PC-9 (cell line): Measurements from ENCODE around the gene ERAS. TPM values are rescaled to one million over a fixed set of nuclear protein-coding genes. Genes with fewer than 3 reads are reported as not detected.

Source experiments
- BruUV-seq: library from RNA; stranded (reverse); fragments of 400-500 nt; replicated peaks from 2 replicates; lab custom pipeline; 2021; lab: Mats Ljungman, UMichigan
- CTCF ChIA-PET: fragments of 300-600 bp; sonication (Branson Sonifier 250); formaldehyde crosslinking; loops from one replicate; lab custom pipeline; 2022; ENCODE audit warnings: antibody characterized with exemption; lab: Charles Lee
- POLR2A ChIA-PET: fragments of 300-600 bp; sonication (Branson Sonifier 250); formaldehyde crosslinking; loops from one replicate; lab custom pipeline; 2022; ENCODE audit warnings: antibody characterized with exemption; ENCODE audit not compliant: unreplicated experiment; lab: Charles Lee
- DNase-seq, 2 experiments: peaks; one replicate each; pipeline versions ENCODE4 v3.0.0 to v3.0.0-alpha.2; 2015 to 2022; ENCODE audit warnings: mixed read lengths in 1 of 2
- H2AFZ ChIP-seq: fragments of 200-600 bp; sonication (generic); 2 replicates; pipeline ENCODE4 v1.8.1; 2017; ENCODE audit warnings: antibody characterized with exemption
- H3F3A ChIP-seq: fragments of 200-600 bp; sonication (generic); 2 replicates; pipeline ENCODE4 v1.8.1; 2017; ENCODE audit warnings: antibody characterized with exemption, mild to moderate bottlenecking, low read depth; ENCODE audit not compliant: insufficient read depth
- H3K27ac ChIP-seq: fragments of 200-600 bp; sonication (generic); 2 replicates; pipeline ENCODE4 v1.6.1; 2016; ENCODE audit warnings: mixed run types
- H3K27me3 ChIP-seq: fragments of 200-600 bp; sonication (generic); 2 replicates; pipeline ENCODE4 v1.6.1; 2016; ENCODE audit warnings: low read depth, mixed run types; ENCODE audit not compliant: insufficient read depth
- H3K36me3 ChIP-seq: fragments of 200-600 bp; sonication (generic); 2 replicates; pipeline ENCODE4 v1.6.1; 2016; ENCODE audit warnings: low read depth, mixed run types
- H3K4me1 ChIP-seq: fragments of 200-600 bp; sonication (generic); replicated peaks from 2 replicates; pipeline ENCODE4 v1.6.1; 2016; ENCODE audit warnings: mixed run types; ENCODE audit not compliant: insufficient read depth
- H3K4me2 ChIP-seq: fragments of 200-600 bp; sonication (generic); 2 replicates; pipeline ENCODE4 v1.6.1; 2017; ENCODE audit warnings: mixed run types
- H3K4me3 ChIP-seq: fragments of 200-600 bp; sonication (generic); 2 replicates; pipeline ENCODE4 v1.6.1; 2016; ENCODE audit warnings: mixed run types
- H3K79me2 ChIP-seq: fragments of 200-600 bp; sonication (generic); 2 replicates; pipeline ENCODE4 v1.6.1; 2017; ENCODE audit warnings: low read depth, mixed run types
- H3K9me2 ChIP-seq: fragments of 200-600 bp; sonication (generic); 2 replicates; pipeline ENCODE4 v1.8.1; 2017; ENCODE audit warnings: mild to moderate bottlenecking; ENCODE audit not compliant: insufficient read depth
- H3K9me3 ChIP-seq: fragments of 200-600 bp; sonication (generic); 2 replicates; pipeline ENCODE4 v1.8.1; 2016; ENCODE audit warnings: low read depth; ENCODE audit not compliant: insufficient read depth
- H4K20me1 ChIP-seq: fragments of 200-600 bp; sonication (generic); 2 replicates; pipeline ENCODE4 v1.8.1; 2017; ENCODE audit not compliant: insufficient read depth
- EZH2 ChIP-seq: fragments of 200-600 bp; sonication (generic); IDR thresholded peaks from 2 replicates; pipeline ENCODE4 v1.8.0; 2017; ENCODE audit warnings: antibody characterized with exemption, low read depth
- intact Hi-C: fragments of 100-400 bp; cut with micrococcal nuclease; formaldehyde crosslinking; loops from one replicate; pipeline ENCODE4 v1.10.0; 2022; ENCODE audit not compliant: unreplicated experiment
- total RNA-seq: library from RNA; stranded (reverse); gene quantifications from 2 replicates; pipeline ENCODE4 v1.2.3, GENCODE V29; 2021
- TF ChIP-seq, protein P1 (sequence below): fragments of 200-600 bp; sonication (generic); conservative IDR thresholded peaks from 2 replicates; pipeline ENCODE4 v1.6.1; 2017; ENCODE audit warnings: mixed run types, antibody characterized with exemption, mild to moderate bottlenecking, moderate library complexity

The ERAS gene
- total RNA-seq, 1 experiment from 2014 or later = not detected

- no peaks in the 10 kb centered on the region for H3K9me2 ChIP-seq
- H4K20me1 ChIP-seq = no peaks in the 10 kb centered on the region
- DNase-seq = no peak
- no peak overlapping the region for H3K27ac ChIP-seq
- H3K27me3 ChIP-seq = no peaks in the 10 kb centered on the region
- intact Hi-C loops = no loop called here
- ChIA-PET POLR2A (no interaction called here), CTCF (no interaction called here)
- TF ChIP-seq, protein P1, sequence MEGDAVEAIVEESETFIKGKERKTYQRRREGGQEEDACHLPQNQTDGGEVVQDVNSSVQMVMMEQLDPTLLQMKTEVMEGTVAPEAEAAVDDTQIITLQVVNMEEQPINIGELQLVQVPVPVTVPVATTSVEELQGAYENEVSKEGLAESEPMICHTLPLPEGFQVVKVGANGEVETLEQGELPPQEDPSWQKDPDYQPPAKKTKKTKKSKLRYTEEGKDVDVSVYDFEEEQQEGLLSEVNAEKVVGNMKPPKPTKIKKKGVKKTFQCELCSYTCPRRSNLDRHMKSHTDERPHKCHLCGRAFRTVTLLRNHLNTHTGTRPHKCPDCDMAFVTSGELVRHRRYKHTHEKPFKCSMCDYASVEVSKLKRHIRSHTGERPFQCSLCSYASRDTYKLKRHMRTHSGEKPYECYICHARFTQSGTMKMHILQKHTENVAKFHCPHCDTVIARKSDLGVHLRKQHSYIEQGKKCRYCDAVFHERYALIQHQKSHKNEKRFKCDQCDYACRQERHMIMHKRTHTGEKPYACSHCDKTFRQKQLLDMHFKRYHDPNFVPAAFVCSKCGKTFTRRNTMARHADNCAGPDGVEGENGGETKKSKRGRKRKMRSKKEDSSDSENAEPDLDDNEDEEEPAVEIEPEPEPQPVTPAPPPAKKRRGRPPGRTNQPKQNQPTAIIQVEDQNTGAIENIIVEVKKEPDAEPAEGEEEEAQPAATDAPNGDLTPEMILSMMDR = no peak
- no peak for TF ChIP-seq EZH2
- BruUV-seq = no TSS peak
- no peak overlapping the region for H2AFZ ChIP-seq
- no peak overlapping the region for H3K4me3 ChIP-seq
- no peaks in the 10 kb centered on the region for H3K79me2 ChIP-seq
- H3K4me1 ChIP-seq = no peaks in the 10 kb centered on the region
- H3F3A ChIP-seq = no peaks in the 10 kb centered on the region
- no peak overlapping the region for H3K4me2 ChIP-seq
- no peaks in the 10 kb centered on the region for H3K36me3 ChIP-seq
- H3K9me3 ChIP-seq = no peaks in the 10 kb centered on the region
These were observed 11.0 kb upstream of the ERAS start for GRCh38 chrX:48815266-48815665.

DNA sequence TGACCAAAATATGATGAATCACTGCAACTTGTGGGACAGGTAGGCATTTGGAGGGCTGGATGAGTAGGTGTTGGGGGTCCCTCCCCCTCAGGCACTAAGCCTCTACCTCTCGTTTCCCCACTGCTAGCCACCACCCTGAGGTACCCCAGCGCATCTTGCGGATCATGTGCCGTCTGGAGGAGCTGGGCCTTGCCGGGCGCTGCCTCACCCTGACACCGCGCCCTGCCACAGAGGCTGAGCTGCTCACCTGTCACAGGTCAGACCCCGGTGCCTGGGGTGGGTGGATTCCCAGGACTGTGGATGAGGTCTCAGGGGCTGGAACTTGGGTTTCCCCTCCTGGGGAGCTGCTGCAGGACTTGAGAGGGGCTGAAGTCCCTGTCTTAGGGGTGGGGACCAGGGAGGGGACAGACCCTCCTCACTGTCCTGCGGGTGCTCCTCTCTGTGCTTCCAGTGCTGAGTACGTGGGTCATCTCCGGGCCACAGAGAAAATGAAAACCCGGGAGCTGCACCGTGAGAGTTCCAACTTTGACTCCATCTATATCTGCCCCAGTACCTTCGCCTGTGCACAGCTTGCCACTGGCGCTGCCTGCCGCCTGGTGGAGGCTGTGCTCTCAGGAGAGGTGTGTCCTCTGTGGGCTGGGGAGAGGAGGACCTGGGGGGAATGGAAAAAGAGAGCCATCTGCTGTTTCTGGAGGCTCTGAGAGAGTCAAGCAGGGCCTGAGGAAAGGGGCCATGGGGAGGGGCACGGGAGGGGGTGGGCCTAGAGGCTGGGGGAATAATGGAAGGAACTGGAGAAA, 10.1 kb upstream of the ERAS start:
- ChIA-PET POLR2A (no interaction called here), CTCF (no interaction called here)
- Histone ChIP-seq H4K20me1 (no peaks in the 10 kb centered on the region), H3K9me2 (no peaks in the 10 kb centered on the region), H3K79me2 (no peaks in the 10 kb centered on the region), H3F3A (no peaks in the 10 kb centered on the region), H3K4me1 (no peaks in the 10 kb centered on the region), H2AFZ (no peak overlapping the region), H3K4me2 (no peak overlapping the region), H3K27me3 (no peaks in the 10 kb centered on the region), H3K36me3 (no peaks in the 10 kb centered on the region), H3K9me3 (no peaks in the 10 kb centered on the region), H3K4me3 (no peak overlapping the region), H3K27ac (no peak overlapping the region)
- DNase-seq = no peak
- BruUV-seq = no TSS peak
- TF ChIP-seq EZH2 = no peak
- TF ChIP-seq, protein P1 = no peak
- intact Hi-C loops = no loop called here

DNA sequence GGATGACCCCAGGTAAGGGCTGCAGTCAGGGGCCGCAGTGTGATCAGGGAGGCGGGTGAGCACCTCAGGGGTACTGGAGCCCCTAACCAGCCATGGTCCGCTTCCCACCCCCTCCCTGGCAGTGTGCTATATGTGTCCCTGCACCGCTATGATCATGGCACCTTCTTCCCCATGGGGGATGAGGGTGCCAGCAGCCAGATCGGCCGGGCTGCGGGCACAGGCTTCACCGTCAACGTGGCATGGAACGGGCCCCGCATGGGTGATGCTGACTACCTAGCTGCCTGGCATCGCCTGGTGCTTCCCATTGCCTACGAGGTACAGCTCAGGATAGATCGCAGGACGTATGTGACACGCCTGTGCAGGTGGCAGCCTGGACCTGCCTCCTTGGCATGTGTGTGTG, 8.2 kb upstream of the ERAS start:
- H4K20me1 ChIP-seq = no peaks in the 10 kb centered on the region
- no peak overlapping the region for H3K27ac ChIP-seq
- ChIA-PET POLR2A (no interaction called here), CTCF (no interaction called here)
- no peaks in the 10 kb centered on the region for H3F3A ChIP-seq
- no peaks in the 10 kb centered on the region for H3K4me1 ChIP-seq
- TF ChIP-seq, protein P1 = no peak
- TF ChIP-seq EZH2 = no peak
- no TSS peak for BruUV-seq
- no peaks in the 10 kb centered on the region for H3K27me3 ChIP-seq
- no peak for DNase-seq
- no peak overlapping the region for H3K4me3 ChIP-seq
- H3K36me3 ChIP-seq = no peaks in the 10 kb centered on the region
- intact Hi-C loops = no loop called here
- H3K79me2 ChIP-seq = no peaks in the 10 kb centered on the region
- H3K9me3 ChIP-seq = no peaks in the 10 kb centered on the region
- H2AFZ ChIP-seq = no peak overlapping the region
- H3K4me2 ChIP-seq = no peak overlapping the region
- no peaks in the 10 kb centered on the region for H3K9me2 ChIP-seq
